NB4 (cell line): ENCODE measurements around the gene TPST2.

Source experiments
- DNase-seq: peaks from one replicate; pipeline ENCODE4 v3.0.0; 2010; ENCODE audit warnings: low read depth
- H3K4me3 ChIP-seq: one replicate; pipeline ENCODE4 v1.5.1; 2011; ENCODE audit warnings: mild to moderate bottlenecking, low read depth, low read length, moderate library complexity
- CTCF ChIP-seq: IDR thresholded peaks from one replicate; pipeline ENCODE4 v1.5.1; 2012; ENCODE audit warnings: low read depth, low read length
- MAX ChIP-seq: IDR thresholded peaks from 2 replicates; pipeline ENCODE4 v1.6.1; 2011; ENCODE audit warnings: low read depth, low read length
- MYC ChIP-seq: IDR thresholded peaks from 2 replicates; pipeline ENCODE4 v1.6.1; 2011; ENCODE audit warnings: low read depth, low read length
- POLR2A ChIP-seq: IDR thresholded peaks from 2 replicates; pipeline ENCODE4 v1.6.1; 2011; ENCODE audit warnings: mild to moderate bottlenecking; ENCODE audit not compliant: insufficient read length; ENCODE audit errors: extremely low read depth

The TPST2 gene

GRCh38 chr22:26599505-26599904 is 9.6 kb upstream of the TPST2 start:
- TF ChIP-seq MYC (no peak), MAX (no peak), CTCF (no peak), POLR2A (no peak)
- DNase-seq: no peak
- no peak overlapping the region for H3K4me3 ChIP-seq

DNA sequence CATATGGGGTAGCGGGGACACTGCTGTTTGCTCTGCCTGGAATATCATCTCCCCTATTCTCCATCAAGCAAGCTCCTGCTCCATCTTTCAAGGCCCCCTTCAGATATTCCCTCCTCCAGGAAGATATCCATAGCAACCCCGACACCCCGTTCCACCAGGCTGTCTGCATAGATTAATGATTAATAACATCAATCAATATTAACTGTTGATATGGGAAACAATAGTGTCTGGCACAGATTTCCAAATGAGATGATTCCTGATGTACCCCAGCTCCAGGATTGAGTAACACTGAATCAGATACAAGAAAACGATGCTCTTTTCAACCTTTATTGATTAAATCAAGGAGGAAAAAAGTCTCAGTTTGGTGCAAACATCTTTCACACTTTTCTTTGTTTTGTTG is 7.5 kb upstream of the TPST2 start:
- no peak for TF ChIP-seq POLR2A
- TF ChIP-seq MAX: no peak
- TF ChIP-seq MYC: no peak
- no peak for TF ChIP-seq CTCF
- H3K4me3 ChIP-seq: no peak overlapping the region
- DNase-seq: no peak

DNA sequence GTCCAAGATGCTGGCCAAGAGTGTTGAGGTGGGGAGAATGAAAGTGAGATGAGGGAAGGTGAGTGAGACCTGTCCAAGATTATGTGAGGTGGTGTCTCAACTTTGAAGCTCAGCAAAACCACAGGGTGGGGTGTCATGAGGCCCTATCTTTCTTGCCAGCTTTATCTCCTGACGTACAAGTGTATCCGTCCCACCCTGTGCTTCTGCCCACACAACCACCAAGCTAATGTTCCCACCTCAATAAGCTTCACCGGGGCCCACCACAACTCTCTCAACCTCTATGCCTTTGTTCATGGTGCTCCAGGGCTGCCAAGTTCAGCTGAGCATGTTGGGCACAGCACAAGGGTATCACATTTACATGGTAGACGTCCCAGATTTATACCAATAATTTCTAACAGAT is 7.1 kb upstream of the TPST2 start:
- no peak for TF ChIP-seq MAX
- no peak for TF ChIP-seq POLR2A
- TF ChIP-seq CTCF: no peak
- no peak for TF ChIP-seq MYC
- H3K4me3 ChIP-seq: no peak overlapping the region
- no peak for DNase-seq

DNA sequence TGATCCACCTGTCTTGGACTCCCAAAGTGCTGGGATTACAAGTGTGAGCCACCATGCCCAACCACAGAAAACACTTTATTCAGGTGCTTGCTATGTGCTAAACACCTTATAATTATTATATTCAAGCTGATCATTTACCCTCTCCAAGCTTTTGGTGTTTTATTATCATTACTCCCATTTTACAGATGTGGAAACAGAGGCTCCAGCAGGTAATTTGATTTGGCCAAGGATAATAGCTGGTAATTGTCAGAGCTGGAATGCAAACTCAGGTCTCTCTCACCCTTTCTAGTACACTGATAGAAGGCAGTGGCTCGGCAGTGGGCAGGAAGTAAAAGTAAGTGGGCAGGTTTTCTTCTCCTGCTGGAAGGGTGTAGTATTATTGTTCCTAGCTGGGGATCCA is 3.8 kb upstream of the TPST2 start:
- H3K4me3 ChIP-seq: no peak overlapping the region
- TF ChIP-seq MYC (no peak), MAX (no peak), CTCF (no peak), POLR2A (no peak)
- no peak for DNase-seq

DNA sequence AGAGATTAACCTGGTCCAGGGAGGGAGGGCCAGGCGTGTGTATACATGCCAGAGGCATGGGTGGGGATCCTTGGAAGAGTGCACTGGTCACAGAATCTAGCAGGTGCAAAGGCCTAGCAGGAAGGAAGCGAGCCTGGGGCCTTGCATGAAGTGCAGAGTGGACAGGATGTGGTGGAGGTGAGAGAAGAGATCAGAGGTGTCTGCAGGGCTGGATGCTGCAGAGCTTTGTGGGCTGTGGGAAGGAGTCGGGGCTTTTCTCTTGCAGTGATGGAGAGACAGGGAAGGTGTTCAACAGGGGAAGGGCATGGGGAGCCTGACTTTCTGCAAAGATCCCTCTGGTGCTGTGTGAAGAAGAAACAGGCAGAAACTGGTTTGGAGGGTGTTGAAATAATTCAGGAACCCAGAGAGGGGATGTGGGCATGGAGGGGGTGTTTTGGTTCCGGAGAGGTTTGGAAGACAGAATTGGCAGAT is 2.5 kb upstream of the TPST2 start:
- TF ChIP-seq POLR2A (no peak), MAX (no peak), CTCF (no peak), MYC (no peak)
- no peak overlapping the region for H3K4me3 ChIP-seq
- DNase-seq: peak; percentile 65

DNA sequence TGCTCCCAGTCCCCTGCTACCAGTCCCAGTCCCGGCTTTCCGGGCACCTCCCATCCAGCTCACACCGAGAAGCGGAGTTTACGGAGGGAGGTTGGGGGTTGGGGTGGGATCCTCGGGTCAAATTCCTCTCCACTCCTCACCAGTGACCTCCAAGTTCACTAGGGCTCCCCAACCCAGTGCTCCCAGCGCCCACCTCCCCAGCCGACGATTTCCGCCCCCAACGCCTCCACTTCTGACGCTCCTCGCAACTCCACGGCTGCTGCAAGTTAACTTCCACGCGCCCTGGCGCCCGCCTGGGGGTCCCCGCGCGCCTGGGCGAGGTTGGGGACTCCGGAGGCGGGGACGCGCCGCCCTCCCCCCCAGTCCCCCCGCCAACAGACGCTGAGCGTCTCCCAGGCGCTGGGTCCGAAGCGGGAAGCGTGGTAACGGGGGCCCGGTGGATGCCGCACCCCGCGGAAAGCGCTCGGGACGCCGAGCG is 526 bp downstream of the TPST2 start:
- DNase-seq: peak; percentile 38
- no peak for TF ChIP-seq MYC
- no peak for TF ChIP-seq CTCF
- no peak for TF ChIP-seq POLR2A
- TF ChIP-seq MAX: no peak
- H3K4me3 ChIP-seq: peak overlapping the region; percentile 78
